ENCODE measurements around the gene HS3ST5.

DNA sequence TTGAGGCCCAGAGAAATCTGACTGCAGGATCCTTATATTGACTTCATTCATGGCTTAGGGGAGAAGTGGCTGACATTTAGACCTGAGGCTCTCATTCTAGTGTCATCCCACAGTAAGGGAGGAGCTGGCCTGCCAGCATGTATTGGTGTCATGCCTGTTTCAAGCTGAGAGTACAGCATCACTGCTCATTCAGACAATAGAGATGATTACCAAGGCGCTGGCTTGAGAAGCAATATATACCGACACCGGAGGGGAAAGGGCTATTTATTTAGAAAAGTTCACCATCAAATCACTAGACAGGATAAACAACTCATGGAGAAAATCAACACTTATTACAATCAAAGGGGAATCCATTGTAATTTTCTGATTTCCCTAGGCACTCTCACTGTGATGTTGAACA lies 287.5 kb downstream of the HS3ST5 start:
- TF ChIP-seq POLR2A (IDR thresholded peaks at IDR 0.05) = no peak
- TF ChIP-seq, protein P1, sequence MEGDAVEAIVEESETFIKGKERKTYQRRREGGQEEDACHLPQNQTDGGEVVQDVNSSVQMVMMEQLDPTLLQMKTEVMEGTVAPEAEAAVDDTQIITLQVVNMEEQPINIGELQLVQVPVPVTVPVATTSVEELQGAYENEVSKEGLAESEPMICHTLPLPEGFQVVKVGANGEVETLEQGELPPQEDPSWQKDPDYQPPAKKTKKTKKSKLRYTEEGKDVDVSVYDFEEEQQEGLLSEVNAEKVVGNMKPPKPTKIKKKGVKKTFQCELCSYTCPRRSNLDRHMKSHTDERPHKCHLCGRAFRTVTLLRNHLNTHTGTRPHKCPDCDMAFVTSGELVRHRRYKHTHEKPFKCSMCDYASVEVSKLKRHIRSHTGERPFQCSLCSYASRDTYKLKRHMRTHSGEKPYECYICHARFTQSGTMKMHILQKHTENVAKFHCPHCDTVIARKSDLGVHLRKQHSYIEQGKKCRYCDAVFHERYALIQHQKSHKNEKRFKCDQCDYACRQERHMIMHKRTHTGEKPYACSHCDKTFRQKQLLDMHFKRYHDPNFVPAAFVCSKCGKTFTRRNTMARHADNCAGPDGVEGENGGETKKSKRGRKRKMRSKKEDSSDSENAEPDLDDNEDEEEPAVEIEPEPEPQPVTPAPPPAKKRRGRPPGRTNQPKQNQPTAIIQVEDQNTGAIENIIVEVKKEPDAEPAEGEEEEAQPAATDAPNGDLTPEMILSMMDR (IDR thresholded peaks at IDR 0.05) = no peak
- TF ChIP-seq POLR2AphosphoS5 (IDR thresholded peaks at IDR 0.05) = no peak

All from suprapubic skin (tissue), 4 donors.